Pons (tissue), 1 donor: ENCODE data around the gene TAS2R40.

ENCODE experiments used
- DNase-seq: peaks from one replicate; pipeline ENCODE4 v3.0.0-alpha.2; 2016; ENCODE audit warnings: low spot score

TAS2R40 gene

GRCh38 chr7:143223784-143224183 lies 1.9 kb downstream of the TAS2R40 start:
- DNase-seq = no peak

- DNase-seq = no peak
These were observed 3.2 kb downstream of the TAS2R40 start for GRCh38 chr7:143225047-143225446.

- DNase-seq = no peak
These were observed 6.0 kb downstream of the TAS2R40 start for GRCh38 chr7:143227806-143228205.

GRCh38 chr7:143229054-143229790 lies 7.4 kb downstream of the TAS2R40 start:
- DNase-seq = peak; percentile 64

GRCh38 chr7:143230602-143231457 lies 9.0 kb downstream of the TAS2R40 start:
- no peak for DNase-seq

- no peak for DNase-seq
These were observed 12.1 kb downstream of the TAS2R40 start for GRCh38 chr7:143233816-143234532.

- no peak for DNase-seq
These were observed 12.7 kb downstream of the TAS2R40 start for GRCh38 chr7:143234533-143234875.

GRCh38 chr7:143235561-143235960 lies 13.7 kb downstream of the TAS2R40 start:
- DNase-seq = no peak

- DNase-seq = no peak
These were observed 14.7 kb downstream of the TAS2R40 start for GRCh38 chr7:143236408-143236990.

GRCh38 chr7:143237366-143237765 lies 15.5 kb downstream of the TAS2R40 start:
- no peak for DNase-seq

GRCh38 chr7:143238289-143238980 lies 16.6 kb downstream of the TAS2R40 start:
- DNase-seq = no peak

- no peak for DNase-seq
These were observed 18.0 kb downstream of the TAS2R40 start for GRCh38 chr7:143239813-143240212.

- DNase-seq = peak; percentile 90
These were observed 18.7 kb downstream of the TAS2R40 start for GRCh38 chr7:143240291-143241168.

- no peak for DNase-seq
These were observed 20.5 kb downstream of the TAS2R40 start for GRCh38 chr7:143242306-143242705.

GRCh38 chr7:143243111-143243510 lies 21.3 kb downstream of the TAS2R40 start:
- no peak for DNase-seq

GRCh38 chr7:143243614-143244013 lies 21.8 kb downstream of the TAS2R40 start:
- DNase-seq = no peak

- DNase-seq = no peak
These were observed 22.5 kb downstream of the TAS2R40 start for GRCh38 chr7:143244321-143244720.

GRCh38 chr7:143245123-143245522 lies 23.3 kb downstream of the TAS2R40 start:
- no peak for DNase-seq

- no peak for DNase-seq
These were observed 25.5 kb downstream of the TAS2R40 start for GRCh38 chr7:143247372-143247771.

GRCh38 chr7:143248761-143249354 lies 27.0 kb downstream of the TAS2R40 start:
- no peak for DNase-seq
